GM18909 (cell line): ENCODE data around the gene RUFY4.

ENCODE experiments used
- ATAC-seq: cut with Tn5 transposase; IDR thresholded peaks from one replicate; pipeline ENCODE4 v1.9.1; 2021; ENCODE audit warnings: mild to moderate bottlenecking; ENCODE audit not compliant: unreplicated experiment, poor library complexity

The RUFY4 gene

DNA sequence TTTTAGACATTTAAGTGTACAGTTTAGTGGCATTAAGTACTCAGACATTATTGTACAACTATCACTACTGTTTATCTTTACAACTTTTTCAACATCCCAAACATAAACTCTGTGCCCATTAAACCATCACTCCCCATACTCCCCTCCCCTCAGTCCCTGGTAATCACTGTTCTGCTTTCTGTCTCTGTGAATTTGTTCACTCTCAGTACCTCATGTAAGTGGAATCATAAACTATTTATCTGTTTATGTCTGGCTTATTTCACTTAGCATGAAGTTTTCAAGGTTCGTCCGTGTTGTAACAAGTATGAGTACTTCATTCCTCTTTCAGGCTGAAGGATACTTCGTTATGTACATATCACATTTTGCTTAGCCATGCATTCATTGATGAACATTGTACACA lies 9.8 kb upstream of the RUFY4 start:
- no peak for ATAC-seq

DNA sequence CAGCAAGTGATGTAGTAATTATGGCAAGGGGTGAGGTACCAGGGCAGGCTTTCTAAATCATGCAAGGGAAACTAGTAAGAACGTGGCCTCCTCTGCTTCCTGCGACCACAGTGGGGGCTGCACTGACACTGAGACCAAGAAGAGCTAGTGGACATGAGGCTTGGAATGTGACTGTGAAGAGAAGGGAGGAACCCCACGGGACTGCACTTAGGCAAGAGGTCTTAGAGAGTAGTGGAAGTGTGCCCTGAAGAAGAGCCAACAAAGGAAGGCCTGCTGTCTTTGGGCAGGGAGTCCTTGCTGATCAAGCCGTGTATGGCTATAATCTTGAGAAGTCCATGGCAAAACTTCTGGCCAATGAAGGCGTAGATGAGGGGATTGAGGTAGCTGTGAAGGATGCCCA lies 8.9 kb upstream of the RUFY4 start:
- ATAC-seq: no peak

DNA sequence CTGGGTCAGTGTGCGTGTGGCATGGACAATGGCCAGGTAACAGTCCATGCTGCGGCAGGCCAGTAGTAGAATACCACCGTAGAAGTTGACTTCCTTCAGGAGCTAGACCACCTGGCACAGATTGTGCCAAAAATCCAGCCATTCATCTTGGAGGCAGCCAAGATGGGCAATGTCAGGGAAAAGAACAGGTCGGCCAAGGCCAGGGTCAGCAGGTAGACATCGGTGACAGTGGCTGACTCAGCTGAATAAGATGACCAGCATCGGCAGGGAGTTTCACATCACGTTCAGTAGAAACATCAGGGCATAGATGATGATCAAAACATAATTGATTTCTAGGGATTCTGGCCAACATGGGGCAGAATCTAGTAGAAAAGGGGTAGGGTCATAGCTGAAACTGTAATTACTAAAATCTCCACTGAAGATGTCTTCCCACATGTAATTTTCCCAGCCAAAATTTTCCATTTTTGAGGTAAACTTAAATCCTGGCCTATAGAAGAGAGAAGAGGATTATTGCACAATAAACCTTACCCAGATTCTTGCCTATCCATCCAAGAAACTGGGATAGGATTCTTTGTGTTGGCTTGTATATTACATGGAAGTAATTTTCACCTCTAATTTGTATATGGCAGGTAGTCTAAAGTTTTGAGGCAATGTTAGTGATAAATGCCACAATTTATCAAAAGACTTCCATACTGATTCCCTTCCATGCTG lies 7.9 kb upstream of the RUFY4 start:
- ATAC-seq: no peak

DNA sequence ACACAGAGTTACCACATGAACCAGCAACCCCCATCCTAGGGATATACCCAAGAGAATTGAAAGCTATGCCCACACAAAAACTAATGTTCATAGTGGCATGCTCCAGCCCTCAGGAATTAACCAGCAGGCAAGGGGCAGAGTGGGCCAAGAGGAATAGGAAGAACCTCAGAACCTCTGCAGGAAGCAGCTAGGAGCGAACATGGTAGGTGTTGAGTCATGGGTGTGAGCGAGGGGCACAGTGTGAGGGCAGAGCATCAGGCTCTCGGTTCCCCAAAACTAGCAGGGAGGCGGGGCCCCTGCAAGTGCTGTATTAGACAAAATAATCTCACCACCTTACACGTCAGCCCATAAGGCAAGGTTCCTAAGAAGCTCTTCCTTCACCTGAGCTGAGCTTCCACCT lies 5.6 kb upstream of the RUFY4 start:
- ATAC-seq: peak; percentile 90

DNA sequence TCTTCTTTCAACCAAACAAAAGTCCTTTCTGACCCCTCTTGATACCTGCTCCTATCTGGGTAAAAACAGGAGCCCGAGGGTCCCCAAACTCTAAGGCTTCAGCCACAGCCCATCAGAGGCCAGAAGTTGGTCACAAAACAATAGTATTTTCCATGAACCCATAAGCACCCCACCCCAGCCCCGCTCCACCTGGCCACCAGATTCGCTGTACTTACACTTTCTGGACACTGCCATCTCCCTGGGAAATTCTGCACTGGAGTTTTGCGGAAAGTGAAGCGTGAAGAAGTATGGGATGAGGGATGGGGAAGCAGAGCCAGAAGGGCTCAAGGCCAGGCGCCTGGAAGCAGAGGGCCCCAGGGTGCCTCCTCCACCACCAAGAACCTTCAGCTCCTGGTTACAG lies 5.2 kb upstream of the RUFY4 start:
- ATAC-seq: no peak

DNA sequence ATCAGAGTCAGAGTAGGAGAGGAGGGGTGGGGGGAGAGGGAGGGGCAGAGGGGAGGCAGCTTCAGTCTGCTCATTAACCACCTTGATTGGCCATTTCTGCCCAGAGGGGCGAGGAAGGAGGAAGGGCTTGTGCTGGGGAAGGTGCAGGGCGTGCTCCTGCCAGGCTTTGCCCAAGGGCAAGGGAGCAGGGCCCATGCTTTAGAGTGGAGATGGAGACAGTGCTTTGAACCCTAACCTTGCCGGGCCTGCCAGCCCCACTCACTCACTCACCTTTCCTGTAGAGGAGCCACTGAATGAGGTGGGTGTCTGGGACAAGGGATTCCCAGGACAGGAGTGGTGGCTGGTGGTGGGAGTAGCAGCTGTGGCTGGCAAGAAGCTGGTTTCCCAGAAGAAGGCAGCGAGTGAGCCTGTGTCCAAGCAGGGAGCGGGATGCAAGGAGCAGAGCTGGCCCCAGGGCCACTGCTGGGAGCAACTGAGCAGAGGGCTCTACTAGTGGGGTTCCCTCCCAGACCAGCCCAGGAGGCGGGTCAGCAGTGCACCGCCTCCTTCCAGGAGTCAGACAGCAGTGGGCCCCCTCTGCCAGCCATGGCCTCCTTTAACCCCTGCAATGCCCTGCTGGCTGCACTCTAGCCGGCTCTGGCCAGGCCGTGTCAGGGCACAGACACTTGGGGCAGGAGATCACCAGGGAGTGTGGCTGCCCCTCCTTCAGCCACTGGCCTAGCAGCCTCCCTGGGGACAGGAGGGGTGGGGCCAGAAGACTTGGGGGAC lies 3.6 kb upstream of the RUFY4 start:
- ATAC-seq: no peak

DNA sequence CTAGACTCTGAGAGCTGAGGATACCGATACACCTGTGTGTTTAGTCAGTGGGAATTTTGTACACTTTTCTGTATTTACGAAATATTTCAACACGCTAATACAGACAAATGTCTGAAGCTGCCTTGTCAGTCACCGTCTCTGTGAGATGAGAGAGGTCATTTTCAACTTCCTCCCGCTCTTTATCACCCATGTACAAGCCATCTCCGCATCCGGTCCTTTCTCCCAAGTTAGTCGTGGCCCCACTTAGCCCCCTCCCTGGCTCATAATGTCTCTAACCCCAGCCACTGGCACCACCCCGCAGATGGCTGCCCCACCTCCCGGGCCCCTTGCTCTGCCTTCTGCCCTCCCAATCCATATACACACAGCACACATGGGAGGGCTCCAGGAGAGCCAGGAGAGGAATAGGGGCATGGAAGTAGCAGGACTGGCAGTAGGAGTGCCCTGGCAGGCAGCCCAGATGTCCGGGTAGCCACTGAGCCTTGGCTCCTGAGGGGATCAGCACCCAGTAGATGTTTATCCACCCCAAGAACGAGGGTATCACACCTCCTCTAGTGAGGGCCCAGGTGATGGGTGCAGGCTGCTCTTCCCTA lies 2.0 kb upstream of the RUFY4 start:
- no peak for ATAC-seq

DNA sequence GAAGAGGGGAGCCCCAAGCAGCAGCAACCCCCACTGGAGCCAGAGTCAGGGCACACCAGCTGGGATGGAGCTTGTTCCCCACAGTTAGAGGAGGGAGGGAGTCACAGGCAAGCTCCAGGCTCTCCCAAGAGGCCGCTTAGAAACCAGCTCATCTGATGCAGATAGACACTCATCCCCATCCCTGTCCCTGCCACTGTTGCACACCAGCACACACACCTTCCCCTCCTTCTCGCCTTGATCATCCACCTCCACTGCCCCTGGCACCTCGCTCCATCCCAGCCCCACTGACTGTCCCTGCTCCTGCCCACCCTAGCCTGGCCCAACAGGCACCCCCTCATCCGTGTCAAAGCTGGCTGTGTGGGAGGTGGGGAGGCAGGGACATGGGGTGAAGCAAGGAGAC lies 1.5 kb upstream of the RUFY4 start:
- no peak for ATAC-seq

DNA sequence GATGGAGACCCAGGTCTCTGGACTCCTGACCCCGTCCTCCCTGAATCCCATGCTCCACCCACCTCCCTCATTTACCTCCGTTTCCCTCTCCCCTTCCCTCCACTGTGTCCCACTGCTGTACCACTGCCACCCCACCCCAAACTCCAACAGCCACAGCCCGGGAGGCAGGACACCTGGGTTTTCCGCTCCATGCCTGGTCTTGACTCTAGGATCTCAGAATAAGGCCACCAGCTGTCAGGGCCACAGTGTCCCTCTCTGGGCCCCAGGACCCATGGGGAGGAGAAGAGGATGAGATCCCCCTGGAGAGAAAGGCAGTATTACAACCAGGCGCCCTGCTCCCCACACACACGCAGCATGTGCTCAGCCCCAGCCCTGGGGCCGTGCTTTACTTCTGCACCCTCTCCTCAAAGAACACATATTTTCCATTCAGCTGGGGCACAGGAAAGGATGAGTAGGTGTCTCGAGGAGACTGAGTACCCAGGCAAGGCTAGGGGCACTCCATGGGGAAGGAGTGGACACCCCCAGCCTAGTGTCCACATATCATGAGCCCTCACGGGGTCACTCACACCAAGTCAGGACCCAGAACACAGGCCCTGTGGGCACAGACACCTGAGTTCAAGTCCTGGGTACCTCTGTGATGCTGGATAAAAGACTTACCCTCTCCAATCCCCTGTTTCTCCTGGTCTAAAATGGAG lies 700 bp downstream of the RUFY4 start:
- ATAC-seq: no peak

DNA sequence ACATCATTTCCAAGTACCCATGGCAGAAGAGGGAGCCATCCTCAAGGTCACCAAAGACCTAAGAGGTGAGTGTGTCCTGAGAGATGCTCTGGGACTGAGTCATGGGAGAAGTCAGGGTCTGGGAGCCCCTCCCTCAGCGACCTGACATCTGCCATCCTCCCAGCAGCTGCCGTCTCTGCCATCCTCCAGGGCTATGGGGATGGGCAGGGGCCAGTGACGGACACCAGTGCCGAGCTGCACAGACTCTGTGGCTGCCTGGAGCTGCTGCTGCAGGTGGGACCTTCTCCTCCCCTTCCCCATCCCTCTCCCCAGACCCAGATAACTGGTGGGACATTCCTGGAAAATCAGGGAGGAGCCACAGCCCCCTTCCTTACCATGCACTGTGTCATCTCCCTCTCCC lies 1.5 kb downstream of the RUFY4 start:
- ATAC-seq: no peak

DNA sequence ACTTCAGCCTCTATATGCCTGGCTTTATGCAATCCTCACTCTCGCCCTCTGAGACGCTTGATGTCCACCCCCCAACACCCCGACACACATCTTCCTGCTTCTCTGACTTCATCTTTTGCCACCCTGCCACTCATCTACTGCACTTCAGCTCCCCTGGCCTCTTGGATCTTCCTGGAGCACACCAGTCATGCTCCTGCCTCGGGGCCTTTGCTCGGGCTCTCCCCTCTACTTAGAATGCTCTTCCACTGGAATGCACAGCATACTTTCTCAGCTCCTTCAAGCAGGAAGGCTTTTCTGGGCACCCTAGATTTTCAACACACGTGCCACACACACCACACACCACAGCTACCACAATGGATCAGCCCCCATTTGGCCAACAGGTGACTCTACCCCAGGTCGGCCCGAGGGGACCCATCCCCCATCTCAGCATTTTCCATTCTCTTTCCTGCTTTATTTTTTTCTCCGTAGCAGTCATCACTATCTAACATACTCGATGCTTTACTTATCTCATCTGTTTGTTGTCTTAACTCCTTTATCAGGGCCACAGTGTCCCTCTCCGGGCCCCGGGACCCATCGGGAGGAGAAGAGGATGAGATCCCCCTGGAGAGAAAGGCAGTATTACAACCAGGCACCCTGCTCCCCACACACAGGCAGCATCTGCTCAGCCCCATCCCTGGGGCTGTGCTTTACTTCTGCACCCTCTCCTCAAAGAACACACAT lies 2.3 kb downstream of the RUFY4 start:
- ATAC-seq: no peak

DNA sequence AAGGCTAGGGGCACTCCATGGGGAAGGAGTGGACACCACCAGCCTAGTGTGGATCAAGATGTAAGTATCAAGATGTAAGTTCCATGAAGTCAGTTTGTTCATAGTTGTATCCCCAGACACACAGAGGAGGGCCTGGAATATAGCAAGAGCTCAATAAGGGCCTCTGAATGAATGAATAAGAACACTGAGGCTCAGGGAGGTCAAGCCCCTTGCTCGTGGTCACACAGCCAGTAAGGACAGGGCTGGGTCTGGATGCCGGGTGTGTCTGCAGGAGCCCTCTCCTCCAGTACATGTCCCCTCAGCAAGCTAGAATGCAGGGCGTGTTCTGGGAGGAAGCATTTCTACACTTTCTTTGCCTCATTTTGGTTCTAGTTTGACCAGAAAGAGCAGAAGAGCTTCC lies 2.9 kb downstream of the RUFY4 start:
- no peak for ATAC-seq

DNA sequence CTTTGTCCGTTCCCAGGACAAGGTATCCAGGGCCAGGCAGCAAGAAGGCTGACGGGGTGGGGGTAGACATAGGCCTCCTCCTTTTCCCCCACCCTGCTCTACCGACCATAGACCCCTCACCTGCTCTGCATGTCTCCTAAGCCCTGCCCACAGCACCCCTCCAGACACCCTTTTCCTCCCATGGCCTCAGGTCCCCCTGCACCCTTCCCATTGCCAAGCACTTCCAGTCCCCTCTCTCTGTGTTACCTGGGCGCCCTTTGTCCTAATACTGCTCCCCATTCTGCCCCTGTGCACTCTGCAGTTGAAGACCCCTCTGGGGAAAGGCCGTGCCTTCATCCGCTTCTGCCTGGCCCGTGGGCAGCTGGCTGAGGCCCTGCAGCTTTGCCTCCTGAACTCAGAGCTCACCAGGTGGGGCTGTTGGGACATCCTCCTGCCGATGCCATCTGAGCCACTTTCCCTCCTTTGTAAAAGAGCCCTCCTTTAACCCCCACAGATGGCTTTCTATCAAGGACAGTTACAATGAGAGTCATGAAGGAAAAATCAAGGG lies 3.5 kb downstream of the RUFY4 start:
- no peak for ATAC-seq

DNA sequence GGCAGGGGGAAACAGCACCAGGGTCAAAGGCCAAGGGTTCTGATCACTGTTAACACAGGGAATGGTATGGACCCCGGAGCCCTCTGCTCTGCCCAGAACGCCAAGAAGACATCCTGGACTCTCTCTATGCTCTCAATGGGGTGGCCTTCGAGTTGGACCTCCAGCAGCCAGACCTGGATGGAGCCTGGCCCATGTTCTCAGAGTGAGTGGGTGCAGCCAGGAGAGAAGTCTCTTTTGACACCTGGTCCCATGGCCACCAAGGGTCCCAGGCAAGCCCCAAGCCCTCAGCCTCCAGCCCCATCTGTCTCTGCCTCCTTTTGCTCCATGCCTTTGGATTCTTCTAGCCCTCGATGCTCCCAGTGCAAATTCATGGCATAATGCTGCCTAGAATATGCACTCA lies 4.1 kb downstream of the RUFY4 start:
- no peak for ATAC-seq

DNA sequence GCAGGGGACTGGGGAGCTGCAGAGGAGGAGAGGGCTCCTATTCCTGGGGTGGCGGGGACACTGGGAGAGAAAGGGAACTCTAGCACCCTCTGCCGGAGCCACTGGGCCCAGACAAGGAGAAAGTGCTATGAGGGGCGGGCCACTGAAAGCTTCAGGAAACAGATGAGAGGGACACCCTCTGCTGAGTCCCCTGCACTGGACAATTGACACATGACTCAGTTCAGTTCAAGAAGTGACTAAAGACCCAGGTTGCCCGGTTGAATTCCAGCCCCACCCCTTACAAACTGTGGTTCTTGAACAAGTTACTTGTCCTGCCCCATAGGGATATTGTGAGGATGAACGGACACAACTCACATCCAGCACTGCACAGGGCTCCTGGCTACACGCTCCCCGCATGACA lies 5.0 kb downstream of the RUFY4 start:
- ATAC-seq: no peak

DNA sequence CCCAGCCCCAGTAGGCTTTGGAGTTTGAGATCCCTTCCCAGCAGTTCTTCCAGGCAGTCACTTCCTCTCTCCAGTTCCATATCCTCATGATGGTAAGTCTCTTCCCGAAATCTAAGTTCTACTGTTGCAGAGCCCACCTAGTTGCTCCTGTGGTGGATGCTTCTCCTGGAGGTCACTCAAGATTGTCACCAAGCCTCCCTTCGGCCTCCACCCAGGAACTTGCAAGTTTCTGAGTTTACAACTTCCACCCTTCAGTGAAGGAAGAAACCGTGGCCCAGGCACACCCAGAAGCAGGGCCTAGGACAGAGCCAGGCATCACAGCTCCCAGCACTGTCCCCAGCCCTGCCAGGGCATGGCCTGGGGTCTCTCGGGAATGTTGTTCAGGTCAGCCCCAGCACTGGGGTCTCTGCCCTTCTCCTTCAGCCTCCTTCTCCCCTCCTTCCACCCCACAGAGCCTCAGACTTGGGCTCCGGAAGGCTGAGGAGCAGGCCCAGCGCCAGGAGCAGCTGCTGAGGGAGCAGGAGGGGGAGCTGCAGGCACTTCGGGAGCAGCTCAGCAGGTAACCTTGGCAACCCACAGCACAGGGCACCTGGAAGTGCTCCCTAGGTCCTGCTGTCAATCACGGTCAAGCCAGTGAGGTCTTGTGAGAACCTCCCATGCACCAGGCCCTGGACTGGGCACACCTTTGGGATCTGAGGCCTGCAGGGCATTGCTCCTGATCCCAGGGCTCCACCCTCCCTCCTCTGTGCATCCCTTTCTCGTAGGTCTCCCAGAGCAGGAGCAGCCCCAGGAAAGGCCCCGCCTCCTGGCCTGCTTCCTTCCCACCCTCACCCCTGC lies 7.1 kb downstream of the RUFY4 start:
- no peak for ATAC-seq

DNA sequence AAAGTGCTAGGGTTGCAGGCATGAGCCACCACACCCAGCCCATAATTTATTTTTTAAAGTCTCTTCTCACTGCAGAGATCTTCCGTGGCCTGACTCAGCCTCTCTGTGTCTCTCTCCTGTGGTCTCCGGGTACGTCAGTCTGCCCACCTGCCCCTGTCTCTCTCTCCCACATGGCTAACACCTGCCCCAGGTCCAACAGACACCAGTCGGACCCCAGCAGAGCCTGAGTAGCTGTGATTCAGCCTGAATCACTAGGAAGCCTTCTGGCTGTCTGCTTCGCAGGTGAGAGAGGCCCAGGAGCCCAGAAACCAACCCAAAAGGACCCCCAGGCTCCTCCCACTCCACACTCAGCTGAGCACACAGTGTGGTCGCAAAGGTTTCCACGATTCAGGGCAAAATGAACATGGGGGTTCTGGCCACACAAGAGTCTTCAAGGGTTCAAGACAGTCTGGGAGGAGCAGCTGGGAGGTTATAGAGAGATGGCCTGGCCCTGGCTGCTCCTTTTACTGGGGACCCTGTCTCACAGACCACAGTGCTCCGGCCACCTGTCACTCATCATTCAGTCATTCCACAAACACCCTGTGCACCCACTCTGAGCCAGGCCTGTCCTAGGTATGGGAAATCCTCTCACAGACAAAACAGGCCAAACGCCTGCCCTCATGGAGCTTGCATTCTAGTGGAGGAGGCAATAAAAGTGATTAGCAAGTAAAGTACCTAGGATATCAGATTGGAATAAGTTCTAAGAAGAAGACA lies 8.6 kb downstream of the RUFY4 start:
- ATAC-seq: no peak
